Fibroblast of peridontal ligament (primary cell): ENCODE measurements around the gene FATE1.

Source experiments
- DNase-seq: peaks from one replicate; pipeline ENCODE4 v3.0.0-alpha.2; 2010; ENCODE audit errors: extremely low read depth

The FATE1 gene

DNA sequence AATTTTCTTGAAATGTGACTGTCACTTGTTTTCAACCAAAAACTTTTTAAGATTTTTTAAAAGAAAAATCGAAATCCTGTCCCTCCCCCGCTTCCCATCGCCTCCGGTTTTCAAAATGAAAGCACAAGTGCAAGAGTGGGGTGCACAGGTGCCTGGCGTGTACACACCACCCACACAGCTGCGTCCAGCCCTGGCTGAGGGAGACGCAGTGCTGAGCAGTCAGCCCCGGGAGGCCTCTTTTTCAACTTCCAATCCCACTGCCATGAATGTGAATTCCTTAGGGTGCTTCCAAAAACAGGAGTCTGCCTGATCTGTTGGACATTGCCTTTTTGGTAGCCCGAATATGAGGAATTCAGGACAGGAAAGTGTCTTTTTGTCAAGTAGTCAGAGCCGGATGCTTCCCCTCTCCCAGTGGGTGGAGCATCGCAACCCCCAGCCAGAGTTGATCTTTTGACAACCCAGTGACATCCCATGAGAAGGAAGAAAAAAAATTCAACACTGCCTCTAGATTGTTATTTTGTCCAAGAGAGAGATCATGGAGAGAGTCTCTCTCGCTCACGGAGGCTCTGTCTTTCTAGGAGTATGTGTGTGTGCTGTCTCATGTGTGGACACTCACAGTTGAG lies 11.7 kb upstream of the FATE1 start:
- no peak for DNase-seq

DNA sequence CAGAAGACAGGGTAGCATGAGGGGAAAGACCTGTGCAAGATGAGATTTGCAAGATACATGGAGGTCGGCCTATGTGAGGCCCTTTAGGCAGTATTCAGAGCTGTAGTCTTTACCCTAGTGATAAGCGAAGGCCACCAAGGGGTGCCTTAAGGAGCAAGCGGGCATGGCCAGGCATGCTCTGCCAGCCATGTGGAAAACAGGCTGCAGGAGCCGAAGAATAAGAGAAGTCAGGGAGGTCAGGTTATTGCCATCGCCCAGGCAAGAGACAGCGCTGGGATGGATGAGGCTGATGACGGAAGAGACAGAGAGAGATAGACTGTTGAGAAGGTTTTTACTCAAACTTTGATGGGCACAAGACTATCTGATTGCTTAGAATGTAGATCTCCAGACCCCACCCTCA lies 7.0 kb upstream of the FATE1 start:
- no peak for DNase-seq

DNA sequence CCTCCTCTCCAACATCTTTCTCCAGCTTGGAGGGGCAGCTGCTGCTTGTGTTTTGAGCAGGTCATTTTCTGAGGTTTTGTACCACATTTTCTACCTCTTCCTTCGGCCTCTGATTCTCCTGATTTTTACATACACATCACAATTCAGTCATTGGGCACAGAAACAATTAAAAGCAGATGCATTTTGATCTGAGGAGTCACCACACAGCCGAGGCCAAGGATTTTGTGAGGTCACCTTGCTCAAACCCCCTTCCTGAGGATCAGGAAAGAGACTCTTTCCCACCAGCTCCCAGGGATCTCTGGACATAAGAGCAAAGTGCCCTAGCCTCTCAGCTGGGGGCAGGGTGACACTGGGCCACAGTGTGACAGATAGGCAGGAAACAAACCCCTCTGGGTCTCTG lies 5.4 kb upstream of the FATE1 start:
- DNase-seq = peak; percentile 23

DNA sequence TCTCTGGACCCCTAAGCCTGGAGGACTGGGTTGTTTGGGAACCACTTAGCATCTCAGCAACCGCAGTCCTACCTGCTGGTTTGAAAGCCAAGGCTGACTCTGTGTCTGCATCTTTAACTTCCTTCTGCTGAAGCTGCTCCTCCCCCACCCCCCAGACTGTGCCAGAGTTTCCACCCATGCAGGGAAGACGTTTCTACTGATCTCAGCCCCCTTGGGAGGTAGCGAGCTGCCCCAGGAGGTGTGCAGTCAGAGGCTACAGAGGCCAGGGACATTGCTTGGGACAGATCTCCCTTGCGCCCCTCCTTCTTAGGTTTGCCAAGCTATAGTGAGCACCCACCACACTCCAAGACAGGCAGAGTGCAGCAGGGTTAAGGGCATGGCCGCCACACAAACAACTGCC lies 4.7 kb upstream of the FATE1 start:
- DNase-seq = no peak

DNA sequence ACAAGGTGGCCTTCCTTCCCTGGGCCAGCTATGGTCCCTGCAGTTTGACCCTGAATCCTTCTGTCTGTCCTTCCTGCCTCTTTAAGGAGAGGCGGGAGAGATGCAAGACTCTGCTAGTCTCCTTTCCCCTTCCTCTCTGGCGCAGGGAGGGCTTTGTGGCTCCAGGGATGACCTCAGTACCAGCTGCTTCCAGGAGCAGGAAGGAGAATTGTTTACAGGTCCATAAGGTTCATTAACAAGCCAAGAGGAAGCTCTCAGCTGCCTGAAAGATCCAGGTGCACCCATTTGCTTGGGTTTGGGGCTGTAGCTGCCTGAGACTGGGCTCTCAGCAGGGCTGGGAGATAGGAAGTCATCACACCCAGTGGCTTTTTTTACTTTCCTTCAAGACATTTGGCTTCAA lies 4.0 kb upstream of the FATE1 start:
- DNase-seq = peak; percentile 3

DNA sequence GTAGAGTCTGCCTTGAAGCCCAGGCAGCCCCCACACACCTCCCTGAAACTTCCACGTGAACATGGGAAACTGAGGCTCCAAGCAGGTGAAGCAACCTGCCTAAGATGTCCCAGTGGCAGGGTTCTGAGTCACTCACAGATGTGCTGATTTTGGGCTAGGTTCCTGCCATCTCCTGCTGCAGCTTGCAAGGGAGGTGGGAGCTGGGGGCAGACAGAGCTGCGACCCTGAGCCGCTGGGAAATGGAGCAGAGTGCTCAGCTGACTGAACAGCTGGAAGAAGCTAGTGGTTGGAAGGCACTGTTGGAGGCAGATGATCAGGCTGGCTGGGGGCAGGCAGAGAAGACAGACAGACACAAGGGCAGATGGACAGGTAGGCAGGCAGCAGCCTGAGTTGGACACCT lies 3.6 kb upstream of the FATE1 start:
- DNase-seq = no peak

DNA sequence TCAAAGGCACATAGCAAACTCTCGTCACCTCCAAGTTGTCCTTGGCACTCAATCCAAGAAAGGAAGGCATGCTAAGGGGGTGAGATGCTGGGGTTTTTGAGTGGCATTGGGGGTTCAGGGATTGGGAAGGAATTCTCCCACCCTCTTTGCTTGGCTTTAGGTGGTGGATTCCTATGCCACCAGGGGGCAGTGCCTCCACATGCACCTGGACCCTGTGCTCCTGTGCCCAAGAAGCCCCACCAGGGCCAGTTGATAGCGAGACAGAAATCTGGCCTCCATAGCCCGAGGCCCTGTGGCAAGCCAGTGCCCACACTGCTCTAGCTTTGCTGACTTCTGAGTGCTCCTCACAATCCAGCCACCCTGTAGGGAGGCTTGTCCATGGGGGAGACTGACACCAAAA lies 2.0 kb upstream of the FATE1 start:
- no peak for DNase-seq

DNA sequence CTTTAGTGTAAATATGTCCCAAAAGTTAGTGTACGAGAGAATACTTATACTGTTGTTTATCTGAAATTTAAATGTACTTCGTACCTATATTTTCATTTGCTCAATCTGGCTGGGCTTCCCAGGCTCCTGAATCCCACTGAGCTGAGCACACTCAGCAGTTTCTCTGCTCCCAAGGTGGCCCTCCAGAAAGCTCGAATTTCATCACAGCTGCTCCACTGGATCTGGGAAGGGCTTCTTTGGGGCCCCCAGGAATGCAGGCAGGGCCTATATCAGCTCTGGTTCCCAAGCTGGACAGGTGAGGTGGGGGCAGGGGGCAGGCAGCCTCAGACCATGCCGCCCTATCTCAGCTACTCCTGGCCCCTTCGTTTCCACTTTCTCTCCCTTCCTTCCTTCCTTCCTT lies 1.5 kb upstream of the FATE1 start:
- no peak for DNase-seq

DNA sequence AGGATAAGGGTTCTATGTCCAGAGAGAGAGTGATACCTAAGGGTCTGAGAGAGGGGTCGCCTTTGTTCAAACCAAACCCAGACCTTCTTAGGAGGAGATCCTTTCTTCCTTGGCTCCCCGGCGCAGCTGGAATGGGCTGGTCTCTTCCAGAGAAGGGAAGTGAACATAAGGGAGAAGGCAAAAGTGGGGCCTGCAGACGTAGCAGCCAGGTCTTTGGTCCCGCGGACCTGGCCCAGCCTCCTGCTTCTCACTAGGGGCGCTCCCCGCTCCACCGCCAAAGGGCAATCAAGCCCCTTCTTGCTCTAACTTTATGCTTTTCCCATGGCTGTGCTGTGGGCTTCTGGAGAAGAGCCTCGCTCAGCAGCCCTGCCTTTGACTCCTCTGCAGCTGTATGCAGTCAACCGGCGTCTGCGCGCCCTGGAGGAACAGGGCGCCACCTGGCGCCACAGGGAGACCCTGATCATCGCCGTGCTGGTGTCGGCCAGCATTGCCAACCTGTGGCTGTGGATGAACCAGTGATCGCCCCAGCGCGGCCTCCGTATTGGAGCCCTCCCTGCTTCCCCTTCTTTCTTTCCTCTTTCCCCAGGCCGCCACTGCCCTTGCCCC lies 6.5 kb downstream of the FATE1 start:
- DNase-seq = peak; percentile 18

DNA sequence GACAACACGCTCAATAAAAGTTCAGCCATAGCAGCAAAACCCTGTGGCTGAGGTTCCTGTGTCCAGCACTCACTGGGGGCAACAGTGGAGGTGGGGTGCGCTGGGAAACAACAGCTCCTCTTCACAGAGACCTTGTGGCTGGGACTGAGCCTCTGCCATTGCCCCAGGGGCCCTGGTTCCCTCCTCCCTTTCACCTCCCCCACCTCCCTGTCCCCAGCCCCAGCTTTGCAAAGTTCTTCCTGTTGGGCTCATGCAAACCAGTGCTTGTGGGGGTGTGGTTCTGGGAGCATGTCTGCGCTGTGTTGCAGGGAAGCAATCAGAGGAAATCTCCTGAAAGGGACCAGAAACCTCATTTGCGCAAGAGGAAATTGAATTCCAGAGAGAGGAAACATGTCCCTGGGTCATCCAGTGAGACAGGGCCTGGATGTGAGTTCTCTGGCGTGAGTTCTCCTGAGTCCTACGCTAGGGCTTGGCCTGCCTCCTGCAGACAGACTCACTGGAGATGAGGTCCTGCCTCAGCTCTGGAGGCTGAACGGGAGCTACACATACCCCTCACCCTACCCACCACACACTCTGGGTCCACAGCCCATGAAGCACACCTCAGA lies 7.4 kb downstream of the FATE1 start:
- no peak for DNase-seq

DNA sequence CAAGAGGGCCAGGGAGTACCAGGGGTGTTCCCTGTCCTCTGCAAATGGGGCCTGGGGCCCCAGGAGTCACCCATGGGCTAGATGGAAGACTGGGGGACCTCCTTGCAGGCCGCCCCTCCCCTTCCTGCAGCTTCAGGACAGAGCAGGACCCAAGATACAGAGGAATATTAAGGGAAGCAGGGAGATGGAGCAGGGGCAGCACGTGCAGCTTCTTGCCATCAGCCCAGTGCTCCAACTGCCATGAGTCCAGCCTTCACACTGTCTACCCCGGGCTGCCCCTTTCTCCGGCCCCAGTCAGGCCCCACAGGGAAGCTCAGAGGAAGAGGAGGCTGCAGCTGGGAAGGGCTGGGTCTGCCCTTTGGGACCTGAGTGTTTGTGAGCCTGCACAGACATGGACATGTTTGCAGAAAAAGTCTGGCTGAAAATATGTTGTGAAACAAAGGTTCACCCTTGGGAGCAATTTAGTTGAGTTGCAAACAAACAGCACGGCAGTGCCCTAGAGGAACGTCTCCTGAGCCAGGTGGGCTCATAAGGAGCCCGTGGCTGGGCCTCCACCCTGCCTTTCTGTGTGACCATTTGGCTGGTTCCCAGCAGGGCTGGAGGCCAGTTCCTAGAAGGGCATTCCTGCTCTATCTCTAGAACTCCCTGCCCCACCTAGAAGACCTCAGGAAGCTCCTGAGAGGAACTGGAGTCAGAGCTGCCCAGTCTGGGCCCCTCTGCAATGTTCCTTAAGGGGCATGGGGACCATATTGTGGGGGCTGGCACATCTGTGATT lies 8.9 kb downstream of the FATE1 start:
- DNase-seq = no peak

DNA sequence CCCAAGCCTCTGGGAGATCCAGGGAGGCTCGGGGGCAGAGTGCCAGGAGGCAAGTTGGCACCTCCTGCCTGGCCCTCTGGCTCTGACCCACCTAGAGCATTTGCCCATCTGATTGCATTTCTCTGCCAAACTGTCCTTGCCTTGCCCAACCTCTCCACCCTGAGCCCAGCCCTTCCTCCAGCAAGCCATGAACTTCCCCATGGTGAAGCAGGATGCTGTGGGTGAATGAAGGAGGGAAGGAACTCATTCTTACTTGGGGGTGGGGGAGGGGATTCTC lies 9.4 kb downstream of the FATE1 start:
- no peak for DNase-seq

DNA sequence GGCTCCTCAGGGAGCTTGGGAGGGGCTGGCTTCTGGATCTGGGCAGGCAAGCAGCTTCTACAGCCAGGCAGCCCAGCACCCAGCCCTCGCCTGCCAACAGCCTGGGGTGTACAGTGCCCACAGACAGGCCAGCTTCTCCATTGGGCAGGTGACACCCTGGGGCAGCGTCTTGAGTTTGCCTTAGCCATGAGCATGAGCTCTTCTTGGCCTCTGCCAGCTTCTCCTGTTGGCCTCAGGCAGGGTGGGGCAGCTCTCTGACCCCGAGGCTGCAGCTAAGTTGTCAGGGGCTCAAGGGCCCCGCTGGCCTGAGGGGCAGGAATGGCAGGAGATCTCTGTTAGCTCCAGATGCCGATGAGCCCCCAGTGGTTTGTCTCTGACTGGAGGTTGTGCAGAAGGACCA lies 10.9 kb downstream of the FATE1 start:
- DNase-seq = no peak

DNA sequence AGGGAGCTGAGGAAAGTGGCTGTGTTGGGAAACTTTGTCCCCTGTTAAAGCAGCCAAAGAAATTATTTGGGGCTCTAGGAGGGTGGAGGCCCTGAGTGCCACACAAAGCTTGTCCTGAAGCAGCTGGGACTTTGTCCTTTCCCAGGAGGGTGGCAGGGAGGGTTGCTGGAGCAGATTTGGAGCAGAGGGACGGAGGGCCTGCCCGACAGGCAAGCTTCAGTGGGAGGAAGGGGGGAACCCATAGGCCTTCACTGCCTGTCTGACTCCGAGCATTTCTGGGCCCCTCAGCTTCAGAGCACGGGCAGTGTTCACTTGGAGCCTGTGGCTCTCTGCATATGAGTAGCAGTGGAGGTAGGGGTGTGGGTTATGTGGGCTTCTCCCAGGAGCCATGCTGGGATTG lies 11.5 kb downstream of the FATE1 start:
- DNase-seq = no peak

DNA sequence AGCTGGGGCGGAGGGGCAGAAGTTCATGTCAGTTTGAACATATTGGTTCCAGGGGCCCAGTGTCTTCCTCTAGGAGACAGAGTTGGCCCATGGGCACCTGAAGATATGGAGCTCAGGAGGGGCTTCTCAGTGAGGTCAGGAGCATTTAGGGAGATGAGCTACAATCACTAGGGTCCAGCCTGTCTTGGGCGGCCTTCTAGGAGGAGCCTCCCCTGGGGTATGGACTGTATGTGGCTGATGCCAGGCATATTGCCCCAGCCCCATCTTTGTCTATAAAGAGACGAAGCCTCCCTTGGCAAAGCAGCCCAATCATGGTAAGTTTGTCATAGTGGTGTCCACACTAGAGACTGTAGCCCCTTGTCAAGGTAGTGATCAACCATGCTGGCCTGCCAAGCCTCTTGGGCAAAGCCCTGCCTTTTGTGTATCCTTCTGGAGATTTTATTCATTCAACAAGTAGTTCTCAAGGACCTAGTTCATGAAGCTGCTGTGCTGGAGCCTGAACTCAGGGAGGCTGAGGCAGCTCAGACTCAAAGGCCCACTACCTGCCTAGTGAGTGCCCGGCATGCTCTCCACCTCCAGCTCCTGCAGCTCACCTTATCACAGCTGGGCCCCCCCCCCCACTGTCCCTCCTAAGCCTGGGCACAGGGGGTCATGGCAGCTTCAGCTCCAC lies 13.4 kb downstream of the FATE1 start:
- DNase-seq = no peak

DNA sequence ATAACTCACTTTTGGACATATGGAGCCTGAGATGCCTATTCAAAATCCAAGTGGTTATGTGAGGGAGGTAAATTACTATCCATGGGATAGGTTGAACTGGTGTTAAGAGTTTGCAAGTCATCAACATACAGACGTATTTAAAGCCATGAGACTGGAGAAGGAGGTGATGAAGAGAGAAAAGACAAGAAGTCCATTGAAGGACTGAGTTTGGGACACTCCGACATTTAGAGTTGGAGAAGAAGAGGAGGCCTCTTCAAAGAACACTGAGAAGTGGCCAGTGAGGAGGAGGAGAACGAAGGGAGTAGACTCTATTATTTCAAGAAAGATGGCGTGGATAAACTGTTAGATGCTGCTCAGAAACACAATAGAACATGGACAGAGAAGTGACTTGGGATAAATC lies 18.6 kb downstream of the FATE1 start, which contains the start of gene CNGA2:
CNGA2 (plus strand) TSS at position 301 of the 400 bp plus-strand sequence. CDS start 3,738 bp downstream, outside the sequence.
- no peak for DNase-seq

DNA sequence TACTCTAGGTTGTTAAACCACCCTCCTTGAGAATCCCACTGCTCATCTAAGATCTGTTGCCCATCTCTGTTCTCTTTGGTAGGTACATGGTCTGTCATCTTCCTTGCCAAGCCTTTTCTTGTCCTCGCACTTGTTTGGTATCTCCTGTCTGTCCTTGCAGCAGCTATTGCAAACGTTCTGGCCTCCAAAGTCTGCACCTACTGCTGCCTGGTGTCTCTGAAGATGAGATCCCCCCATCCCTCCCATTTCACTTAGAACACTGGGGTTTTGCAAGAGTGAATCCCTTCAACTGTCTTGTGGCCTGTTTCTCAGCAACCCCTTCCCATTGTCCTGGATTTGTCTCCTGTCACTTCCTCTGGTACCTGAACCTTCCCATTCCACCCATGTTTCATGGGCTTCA lies 19.4 kb downstream of the FATE1 start:
- no peak for DNase-seq

DNA sequence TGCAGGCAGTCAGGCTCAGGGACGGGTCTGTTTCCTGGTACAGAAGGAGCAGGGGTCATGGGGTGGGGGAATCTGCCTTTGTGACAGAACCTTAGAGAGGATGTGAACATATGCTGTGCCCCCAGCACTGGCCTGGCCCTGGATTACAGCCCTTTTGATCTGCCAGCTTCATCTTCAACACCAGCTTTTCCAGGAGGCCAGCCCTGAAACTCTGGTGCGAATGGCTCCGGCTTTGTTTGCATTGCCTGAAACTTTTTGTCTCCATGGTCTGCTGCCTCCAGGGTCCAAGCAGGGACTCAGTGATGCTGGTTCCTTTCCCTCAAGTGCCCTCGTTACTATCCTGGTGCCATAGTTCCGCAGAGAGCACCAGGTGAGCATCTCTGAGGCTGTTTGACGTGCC lies 20.9 kb downstream of the FATE1 start:
- DNase-seq = no peak

DNA sequence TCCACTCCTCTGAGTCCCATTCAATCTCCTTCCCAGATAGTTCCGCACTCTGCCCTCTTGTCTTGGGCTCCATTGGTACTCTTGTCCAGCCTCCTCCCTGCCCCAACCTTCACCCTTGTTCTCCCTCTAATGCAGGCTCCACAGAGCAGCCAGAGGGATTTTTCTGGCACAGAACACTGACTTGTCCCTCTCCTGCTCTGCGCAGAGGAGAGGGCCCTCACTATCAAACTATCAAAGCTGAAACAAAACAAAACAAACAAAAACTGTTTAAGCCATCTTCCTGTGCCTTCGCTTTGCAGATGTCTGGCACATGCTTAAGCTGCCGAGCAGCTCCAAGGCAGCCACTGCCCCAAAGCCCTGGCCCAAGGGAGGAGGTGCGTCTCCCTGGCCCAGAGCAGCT lies 21.7 kb downstream of the FATE1 start:
- DNase-seq = no peak

DNA sequence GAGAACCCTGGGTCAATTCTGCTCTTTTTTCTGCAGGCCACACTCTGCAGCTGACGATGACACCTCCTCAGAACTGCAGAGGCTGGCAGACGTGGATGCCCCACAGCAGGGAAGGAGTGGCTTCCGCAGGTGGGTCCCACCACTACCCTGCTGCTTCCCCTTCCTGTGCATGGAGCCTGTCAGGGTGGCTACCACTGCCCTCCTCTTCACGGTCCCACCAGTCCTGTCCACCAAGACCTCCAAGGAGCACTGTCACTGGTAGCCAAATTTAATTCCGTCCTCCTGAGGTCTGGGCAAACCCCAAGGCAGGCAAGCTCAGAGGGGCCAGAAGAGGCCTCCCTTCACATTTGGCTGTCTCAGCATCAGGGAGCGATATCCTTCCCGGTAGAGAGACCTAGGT lies 22.9 kb downstream of the FATE1 start:
- DNase-seq = no peak

DNA sequence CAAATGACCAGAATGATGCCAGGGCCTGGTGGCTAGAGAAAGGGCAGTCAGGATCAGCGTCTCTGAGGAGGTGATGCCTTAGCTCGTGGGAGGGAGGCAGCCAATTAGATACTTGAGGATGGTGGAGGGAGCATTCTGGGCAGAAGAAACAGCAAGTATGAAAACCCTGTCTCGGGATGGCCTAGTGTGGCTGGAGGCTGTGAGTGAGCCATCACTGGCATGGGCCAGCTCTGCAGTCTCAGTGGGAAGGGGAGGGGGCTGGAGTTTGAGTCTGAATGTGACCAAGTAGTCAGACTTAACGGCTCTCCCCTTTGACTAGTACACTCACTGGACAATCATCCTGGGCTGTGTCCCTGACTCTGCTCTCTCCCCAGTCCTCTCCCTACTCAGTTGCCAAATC lies 25.8 kb downstream of the FATE1 start:
- DNase-seq = no peak

DNA sequence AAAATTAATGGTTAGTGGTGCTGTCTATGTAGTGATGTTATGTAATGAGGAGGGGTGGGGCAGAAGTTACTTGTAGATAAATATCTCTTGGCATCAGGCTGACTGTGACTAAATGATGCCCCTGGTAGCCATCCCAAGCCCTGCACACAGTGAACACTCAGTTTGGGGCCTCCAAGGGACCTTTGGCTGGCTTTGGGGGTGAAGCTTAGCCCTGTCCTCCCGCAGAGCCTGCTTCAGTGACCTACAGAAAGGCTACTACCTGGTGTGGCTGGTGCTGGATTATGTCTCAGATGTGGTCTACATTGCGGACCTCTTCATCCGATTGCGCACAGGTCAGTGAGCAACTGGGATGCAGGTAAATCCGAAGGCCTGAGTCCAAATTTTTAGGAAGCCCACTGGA lies 26.5 kb downstream of the FATE1 start:
- DNase-seq = no peak
